NK-92 (cell line): ENCODE data around the gene NPAS1.
"Not testable (repeated sequence)": the region's sequence is repeated elsewhere in the genome, so short reads cannot be mapped to it uniquely, and the experiment has no call there.

Experiments
- DNase-seq: peaks from one replicate; lab custom pipeline; 2025; ENCODE audit not compliant: unreplicated experiment; lab: John Stamatoyannopoulos, UW

NPAS1 gene

DNA sequence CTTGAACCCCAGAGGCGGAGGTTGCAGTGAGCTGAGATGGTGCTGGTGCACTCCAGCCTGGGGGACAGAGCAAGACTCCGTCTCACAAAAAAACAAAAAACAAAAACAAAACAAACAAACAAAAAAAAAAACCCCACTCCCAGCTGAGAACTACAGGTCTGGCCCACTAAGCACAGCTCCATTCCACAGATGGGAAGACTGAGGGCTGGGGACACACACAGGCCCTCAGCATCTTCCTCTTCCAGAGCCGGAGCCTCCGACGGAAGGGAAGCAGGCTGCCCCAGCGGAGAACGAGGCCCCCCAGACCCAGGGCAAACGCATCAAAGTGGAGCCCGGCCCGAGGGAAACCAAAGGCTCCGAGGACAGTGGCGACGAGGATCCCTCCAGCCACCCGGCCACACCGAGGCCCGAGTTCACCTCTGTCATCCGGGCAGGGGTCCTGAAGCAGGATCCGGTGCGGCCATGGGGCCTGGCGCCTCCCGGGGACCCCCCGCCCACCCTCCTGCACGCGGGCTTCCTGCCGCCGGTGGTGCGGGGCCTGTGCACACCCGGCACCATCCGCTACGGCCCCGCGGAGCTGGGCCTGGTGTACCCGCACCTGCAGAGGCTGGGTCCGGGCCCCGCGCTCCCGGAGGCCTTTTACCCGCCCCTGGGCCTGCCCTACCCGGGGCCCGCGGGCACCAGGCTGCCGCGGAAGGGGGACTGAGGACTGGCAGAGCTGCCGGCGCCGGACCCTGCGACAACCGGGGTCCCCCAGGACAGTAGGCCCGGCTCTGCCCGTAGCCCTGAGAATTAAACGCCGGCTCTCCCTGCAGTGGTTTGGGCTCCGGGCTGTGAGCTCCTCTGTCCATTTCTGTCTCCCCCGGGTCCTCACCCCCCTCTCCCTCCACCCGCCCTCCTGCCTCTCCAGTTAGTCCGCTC lies 25.6 kb downstream of the NPAS1 start:
- DNase-seq = no peak

DNA sequence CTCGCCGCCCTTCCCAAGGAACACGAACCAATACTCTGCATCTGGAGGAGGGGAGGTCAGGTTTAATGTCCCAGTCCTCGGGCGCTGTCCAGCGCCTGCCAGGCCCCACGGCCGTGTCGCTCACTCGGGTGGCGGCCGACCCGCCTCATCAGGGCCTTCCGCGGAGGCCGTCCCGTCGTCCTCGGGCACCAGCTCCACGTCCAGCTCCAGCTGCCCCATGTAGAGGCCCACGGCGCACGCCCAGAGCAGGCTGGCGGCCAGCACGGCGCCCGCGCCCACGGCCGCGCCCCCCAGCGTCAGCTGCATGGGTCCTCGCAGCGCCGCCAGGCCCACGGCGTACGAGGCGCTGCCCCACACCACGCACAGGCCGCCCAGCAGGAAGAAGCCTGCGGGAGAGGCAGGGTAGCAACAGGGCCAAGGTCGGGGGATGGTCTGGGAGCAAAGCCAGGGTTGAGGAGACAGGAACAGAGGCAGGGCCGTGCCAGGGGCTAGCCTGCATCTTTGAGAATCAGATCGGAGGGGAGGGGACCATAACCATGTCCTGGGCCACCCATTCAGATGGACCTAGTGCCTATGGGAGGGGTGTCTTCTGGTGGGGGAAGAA lies 26.3 kb downstream of the NPAS1 start:
- DNase-seq = no peak

DNA sequence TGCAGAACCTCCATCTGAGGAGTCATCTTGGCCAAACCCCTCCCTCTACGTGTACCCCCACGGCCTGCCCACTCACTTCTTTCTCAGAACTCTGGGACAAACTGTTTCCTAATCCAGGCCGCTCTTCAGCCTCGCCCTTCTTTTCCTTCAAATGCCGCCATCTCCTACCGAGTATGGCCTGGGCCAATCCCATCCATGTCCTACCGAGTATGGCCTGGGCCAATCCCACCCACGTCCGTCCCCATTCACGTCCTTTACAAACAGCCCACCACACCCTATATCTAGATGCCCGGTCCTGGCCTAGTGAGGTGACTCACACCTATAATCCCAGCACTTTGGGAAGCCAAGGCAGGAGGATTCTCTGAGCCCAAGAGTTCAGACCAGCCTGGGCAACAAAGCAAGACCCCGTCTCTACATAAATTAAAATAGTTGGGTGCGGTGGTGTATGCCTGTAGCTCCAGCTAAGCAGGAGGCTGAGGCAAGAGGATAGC lies 27.7 kb downstream of the NPAS1 start:
- no peak for DNase-seq

DNA sequence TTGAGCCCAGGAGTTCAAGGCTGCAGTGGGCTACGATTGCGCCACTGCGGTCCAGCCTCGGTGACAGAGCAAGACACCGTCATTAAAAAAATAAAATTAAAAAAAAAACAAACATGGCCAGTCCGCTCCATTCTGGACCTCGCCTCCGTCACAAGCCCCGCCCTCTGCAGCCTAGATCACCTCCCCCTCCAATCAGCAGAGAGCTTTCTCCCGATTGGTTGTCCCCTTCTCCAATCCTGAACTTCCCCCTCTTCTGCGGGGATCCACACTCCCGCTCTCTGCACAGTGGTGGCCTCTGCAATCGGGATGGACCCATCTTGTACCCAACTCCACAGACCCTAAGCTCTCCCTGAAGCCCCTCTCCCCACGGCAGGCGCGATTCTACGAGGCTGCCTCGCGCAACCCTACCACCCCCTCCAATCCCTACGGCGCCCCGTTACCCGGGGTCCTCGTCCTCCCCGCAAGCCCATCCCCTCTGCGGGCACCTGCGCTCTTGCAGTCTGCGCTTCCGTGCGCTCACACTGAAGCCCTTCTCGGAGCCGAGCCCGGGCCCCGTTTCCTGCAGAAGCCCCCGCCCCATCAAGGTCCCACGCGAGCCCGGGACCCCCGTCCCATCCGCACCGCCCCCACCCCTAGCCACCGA lies 28.2 kb downstream of the NPAS1 start:
- DNase-seq = no peak

DNA sequence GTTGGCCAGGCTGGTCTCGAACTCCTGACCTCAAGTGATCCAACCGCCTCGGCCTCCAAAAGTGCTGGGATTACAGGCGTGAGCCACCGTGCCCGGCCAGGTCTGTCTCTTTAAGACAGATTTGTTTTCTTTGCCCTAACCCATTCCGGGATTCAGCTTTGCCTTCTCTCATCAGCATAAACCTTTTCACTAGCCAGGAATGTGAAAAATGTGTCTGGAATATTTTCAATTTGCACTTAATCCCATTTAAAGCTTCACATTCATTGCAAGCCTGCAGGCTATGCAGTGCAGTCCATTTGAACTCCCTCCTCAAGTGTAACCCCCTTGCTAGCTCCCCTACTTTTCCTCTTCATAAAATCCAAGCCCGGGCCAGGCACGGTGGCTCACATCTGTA lies 29.7 kb downstream of the NPAS1 start:
- DNase-seq = no peak

DNA sequence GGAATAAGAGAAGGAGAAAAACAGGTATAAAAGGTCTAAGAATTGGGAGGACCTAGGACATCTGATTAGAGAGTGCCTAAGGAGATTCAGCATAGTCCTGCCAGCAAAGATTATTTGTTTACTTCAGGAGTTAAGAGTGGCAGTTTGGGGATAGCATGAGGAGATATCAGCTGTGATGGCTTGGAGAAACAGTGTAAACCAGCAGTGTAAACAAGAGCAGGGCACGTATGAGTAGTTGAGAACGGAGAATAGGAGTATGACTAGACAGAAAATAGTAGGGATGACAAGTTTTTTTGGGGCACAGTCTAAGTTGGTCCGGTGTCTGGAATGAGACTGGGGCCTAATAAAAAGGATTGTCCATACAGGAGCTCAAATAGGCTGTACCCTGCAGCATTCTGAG lies 30.9 kb downstream of the NPAS1 start:
- not testable (repeated sequence) for DNase-seq

DNA sequence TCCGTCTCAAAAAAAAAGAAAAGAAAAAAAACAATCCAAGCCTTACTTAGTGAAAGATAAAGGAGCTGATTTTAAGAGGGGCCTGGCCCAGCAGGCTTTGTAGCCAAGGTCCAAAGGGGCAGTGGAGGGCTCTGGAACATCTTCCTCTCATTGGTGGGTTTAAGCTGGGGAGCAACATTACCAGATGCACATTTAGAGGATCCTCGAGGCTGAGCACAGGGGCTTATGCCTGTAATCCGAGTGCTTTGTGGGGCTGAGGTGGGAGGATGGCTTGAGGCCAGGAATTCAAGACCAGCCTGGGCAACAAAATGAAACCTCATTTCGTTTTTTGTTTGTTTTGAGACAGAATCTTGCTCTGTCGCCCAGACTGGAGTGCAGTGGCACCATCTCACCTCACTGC lies 36.8 kb downstream of the NPAS1 start:
- DNase-seq = no peak

DNA sequence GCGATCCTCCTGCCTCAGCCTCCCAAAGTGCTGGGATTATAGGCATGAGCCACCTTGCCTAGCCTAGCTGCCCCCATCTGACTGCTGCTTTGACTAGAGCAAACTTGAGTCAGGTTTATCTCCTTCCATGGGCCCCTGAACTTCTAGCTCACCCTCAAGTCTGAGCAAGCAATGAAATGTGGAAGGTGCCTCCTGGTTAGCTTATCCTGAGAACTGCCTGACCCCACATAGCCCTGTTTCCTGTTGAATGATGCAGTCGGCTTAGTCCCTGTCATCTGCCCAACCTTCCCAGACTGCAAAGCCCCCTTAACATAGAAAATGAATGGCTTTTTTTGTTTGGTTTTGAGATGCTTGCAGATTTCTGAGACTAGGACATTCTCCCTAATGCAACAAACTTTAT lies 37.7 kb downstream of the NPAS1 start:
- no peak for DNase-seq

DNA sequence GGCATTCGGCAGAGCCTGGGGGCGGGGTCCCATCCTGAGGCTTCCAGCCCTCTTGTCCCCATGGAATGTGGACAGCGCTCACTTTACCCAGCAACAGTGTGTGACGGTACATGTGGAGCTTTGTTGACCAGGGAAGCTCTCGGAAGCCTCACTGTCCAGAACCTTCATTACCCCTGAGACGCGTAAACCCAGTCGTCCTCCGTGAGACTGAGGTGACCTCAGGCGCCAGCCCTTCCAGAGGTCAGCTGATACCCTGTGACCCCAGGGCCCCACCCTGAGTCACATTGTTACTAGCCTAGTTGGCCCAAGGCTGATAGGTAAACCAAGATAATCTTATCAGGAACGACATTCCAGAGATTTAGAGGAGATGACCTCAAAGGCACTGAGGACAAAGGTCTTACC lies 39.0 kb downstream of the NPAS1 start:
- no peak for DNase-seq

DNA sequence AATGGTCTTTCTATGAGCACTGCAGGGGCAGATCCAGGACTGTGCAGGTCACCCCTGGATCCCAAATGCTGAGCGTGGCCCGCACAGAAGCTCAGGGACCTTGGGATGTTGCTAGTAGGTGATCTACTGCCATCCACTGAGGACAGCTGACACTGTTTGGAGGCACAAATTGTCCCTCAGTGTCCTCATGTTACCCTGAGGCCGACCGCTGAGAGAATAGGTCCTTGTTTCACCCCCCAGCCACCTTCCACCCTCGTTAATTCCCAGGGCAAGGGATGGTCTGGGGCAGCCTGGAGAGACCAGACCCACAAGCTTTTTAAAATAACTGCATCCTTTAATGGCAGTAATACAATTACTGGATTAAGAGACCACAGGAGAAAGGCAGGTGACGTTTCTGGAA lies 44.2 kb downstream of the NPAS1 start:
- DNase-seq = no peak

DNA sequence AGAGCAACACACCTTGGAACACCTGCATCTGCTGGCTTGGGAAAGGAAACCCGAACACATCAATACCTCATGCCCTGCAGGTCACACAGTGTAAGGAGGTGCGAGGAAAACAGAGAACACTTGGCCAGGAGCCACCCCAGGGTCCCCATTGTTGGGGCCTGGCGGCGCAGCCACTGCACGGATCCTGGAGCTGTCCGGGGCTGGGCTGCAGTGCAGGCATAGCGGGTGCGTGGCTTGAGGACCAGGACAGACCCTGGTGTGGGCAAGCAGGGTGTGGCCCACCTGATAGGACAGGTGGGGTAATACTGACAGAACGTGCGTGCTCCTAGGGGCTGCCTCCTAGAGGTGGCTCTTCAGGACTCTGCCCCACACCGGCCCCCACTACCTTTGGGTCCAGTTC lies 45.6 kb downstream of the NPAS1 start:
- DNase-seq = no peak

DNA sequence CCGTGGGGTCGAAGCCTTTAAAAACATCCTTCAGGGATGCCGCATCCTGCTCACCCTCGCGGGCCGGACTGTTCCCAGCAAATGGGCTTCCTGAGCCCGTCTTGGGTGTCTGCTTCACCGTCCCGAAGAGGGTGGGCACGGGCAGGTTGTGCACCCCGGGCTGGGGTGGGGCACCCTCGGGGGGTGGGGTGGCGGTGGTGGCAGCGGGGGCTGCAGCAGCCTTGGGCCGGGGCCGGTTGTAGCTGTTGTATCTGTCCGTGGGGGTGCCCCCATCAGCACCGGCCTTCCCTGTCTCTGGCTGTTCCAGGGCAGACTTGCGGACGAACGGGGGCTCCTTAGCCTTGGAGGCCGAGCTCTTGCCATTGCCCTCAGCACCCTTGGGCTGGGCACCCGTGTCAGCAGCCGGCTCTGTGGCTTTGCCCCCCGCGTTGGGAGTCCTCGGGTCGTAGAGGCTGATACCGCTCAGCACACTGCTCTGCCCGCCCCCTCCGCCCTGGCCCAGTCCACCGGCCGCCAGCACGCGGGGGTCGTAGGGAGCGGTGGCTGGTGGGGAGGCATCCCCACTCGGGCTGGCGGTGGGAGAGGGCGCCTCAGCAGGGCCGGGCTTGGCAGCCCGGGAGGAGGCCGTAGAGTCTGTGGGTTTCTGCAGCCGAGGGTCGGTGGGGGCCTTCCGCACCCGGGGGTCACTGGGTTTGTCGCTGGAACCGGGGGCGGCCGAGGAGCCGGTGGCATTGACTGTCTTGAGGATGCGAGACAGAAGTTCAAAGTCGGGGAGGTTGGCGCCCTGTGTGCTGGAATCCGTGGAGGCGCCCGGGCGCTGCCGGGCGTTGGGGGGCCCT lies 47.0 kb downstream of the NPAS1 start:
- DNase-seq = no peak

DNA sequence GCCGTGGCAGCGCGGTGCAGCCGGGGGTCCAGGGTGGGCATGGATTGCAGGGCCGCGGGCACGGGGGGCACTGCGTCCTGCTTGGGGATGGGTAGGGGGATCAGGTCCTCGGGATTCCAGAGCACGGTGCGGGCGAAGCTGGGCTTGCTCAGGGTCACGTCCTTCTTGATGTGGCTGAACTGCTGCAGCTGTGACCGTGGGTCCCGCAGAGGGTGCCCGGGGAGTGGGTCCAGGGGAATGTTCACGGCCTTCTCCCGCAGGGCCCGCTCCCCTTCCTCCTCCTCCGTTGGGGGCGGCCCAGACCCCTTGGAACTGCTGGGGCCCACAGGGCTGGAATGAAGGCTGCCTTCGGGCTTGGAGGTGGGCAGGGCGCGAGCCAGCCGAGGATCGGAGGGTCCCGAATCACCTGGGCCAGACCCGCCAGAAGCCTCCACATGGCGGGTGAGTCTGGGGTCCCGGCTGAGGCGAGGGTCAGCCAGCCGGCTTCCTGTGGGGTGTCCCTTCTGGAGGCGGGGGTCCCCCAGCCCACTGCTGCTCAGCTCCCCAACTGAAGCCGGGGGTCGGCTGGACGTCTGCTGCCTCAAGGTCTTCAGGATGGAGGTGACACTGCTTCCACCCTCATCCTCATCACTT lies 47.7 kb downstream of the NPAS1 start:
- DNase-seq = no peak

DNA sequence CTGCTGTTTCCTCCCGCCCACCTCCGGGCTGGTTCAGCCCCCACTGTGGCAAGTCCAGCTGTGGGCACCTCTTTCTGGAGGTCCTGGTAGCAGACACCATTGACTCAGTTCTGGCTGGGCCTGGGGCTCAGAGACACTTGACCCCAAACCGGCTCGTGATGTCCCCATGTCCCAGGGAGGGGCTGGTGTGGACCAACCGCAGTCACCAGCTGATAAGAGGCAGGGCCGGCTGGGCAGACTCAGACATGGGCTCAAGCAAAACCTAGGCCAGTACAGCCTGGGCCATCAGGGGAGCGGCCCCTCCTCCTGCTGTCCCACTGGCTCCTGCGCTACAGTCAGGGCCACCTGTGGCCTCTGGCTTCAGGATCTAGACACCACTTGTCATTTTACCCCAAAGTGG lies 48.6 kb downstream of the NPAS1 start:
- DNase-seq = no peak

DNA sequence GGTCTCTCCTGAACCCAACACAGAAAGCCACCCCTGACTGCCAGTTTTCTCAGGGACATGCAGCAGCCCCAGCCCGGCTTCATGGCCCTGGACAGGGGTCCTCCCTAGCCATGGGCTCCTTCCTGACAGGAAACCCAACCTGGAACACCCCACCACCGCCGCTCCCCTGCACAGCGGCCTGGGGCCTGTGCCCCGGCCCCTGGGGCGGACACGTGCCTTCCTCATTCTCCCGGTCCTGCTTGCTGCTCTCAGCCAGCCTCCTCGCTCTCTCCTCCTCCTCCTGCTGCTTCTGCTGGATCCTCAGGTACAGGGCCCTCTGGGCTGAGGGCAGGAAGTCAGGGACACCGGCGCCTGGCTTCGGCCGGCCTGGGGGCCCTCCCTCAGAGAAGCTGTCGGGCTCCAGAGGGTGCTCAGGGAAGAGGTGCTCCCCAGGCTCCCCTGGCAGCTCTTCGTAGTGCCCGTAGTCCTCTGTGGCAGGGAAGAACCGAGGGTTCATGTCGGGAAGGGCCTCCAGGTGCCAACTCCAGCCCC lies 49.3 kb downstream of the NPAS1 start:
- DNase-seq = no peak

DNA sequence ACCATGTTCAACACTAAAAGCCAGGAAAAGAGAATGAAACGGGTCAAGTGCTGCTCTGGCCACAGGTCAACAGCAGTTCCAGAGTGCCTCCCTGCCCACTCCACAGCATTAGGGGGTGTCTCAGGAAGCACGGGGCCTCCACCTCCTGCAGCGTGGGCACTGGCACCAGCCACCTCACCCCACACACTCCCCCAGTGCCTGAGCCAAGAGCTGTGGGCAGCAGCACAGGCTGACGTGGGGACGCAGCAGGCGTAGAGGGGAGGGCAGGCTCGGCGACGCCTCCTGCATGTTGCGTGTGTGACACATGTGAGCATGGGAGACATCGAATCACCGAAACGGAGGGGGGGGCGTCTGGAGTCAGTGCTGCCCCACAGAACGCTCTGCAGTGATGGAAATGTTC lies 50.2 kb downstream of the NPAS1 start:
- DNase-seq = no peak

DNA sequence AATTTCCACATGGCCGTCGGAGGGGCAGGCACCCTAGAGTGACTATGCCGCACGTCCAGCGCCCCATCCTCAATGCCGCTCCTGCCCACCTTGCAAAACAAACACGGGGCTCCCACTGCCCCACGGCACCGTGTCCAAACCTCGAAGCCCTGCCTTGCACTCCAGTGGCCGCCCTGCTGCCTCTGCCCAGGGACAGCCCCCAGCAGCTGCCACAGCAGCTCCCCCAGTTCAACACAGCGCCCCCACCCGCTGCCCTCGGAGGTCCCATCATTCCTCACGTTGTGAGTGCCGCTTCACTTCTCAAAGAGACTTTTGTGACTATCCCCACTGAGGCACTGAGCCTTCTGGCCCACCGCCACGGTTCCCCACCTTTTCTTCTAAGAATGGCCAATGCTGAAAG lies 51.1 kb downstream of the NPAS1 start:
- no peak for DNase-seq

DNA sequence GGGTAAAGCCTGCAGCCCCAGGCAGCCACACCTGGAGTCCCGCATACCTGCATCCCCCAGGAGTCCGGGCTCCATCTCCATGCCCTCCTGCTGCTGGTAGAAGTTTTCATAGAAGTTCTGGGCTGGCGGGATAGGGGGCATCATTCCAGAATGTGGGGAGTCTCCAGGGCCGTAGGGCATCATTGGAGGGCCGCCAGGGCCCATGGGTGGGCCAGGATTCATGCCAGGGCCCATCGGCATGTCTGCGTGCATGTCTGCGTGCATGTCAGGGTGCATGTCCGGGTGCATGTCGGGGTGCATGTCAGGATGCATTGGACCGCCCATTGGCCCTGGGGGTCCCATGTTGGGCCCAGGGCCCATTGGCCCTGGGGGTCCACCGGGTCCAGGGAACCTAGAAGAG lies 52.1 kb downstream of the NPAS1 start:
- no peak for DNase-seq

DNA sequence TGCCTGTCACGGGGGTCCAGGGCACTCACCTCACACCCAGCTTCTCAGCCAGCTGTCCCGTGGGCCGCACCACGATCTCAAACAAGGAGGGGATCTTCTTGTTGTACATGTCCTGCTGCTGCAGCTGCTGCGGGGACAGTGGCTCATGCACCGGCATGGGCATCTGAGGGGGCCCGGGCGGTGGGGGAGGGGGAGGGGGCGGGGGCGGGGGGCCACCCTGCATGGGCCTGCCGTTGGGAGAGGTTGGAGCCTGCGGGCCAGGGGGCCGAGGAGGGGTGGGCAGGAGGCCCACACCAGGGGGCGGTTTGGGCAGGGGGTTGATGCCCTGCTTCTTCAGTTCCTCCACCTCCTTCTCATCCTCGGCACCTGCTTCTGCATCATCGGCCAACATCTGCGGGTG lies 52.7 kb downstream of the NPAS1 start:
- DNase-seq = no peak

DNA sequence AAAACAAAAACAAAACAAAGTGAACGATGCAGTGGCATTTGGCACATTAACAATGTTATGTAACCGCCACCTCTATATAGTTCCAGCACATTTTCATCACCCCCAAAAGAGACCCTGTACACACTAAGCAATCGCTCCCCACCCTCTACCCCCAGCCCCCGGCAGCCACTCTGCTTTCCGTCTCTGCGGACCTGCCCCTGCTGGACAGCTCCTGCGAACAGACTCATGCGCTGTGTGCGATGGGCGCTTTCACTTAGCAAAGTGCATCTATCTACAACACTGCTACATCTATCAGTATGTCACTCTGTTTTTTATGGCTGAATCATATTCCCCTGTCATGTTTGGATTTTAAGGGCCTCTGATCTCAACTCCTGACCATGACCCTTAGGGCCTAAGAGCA lies 53.9 kb downstream of the NPAS1 start:
- DNase-seq = no peak
